Neural cell (in vitro differentiated cells): ENCODE measurements around the gene IFT172. TPM values are rescaled to one million over a fixed set of nuclear protein-coding genes. Genes with fewer than 3 reads are reported as not detected.
A peak's percentile ranks its signal among the peaks of the same experiment; 100 is the strongest.

Experiments
- H2AFZ ChIP-seq: fragments of 200-600, 300-800 bp; sonication (generic), shearing (Covaris generic); 2 replicates; pipeline ENCODE4 v1.6.0; 2014; ENCODE audit warnings: low read depth, mild to moderate bottlenecking, antibody characterized with exemption, low read length, moderate library complexity
- H3F3A ChIP-seq: fragments of 200-600 bp; shearing (Covaris generic); 2 replicates; pipeline ENCODE4 v1.6.1; 2016; ENCODE audit warnings: mild to moderate bottlenecking, moderate library complexity, mixed read lengths, antibody characterized with exemption, low read length; ENCODE audit not compliant: insufficient read depth, poor library complexity, severe bottlenecking
- H3K27ac ChIP-seq: fragments of 200-600, 300-800 bp; sonication (generic), shearing (Covaris generic); 2 replicates; pipeline ENCODE4 v1.5.1; 2014; ENCODE audit warnings: mild to moderate bottlenecking, low read length, moderate library complexity
- H3K27me3 ChIP-seq: fragments of 300-800, 200-600 bp; sonication (generic), shearing (Covaris generic); 2 replicates; pipeline ENCODE4 v1.6.0; 2014; ENCODE audit warnings: mild to moderate bottlenecking, low read depth, low read length, moderate library complexity; ENCODE audit not compliant: insufficient read depth
- H3K36me3 ChIP-seq: fragments of 300-800, 200-600 bp; sonication (generic), shearing (Covaris generic); 2 replicates; pipeline ENCODE4 v1.5.1; 2014; ENCODE audit warnings: mild to moderate bottlenecking, antibody characterized with exemption, low read length, moderate library complexity; ENCODE audit not compliant: insufficient read depth
- H3K4me2 ChIP-seq: fragments of 300-800, 200-600 bp; sonication (generic), shearing (Covaris generic); 2 replicates; pipeline ENCODE4 v1.6.0; 2014; ENCODE audit warnings: mild to moderate bottlenecking, low read length
- H3K4me3 ChIP-seq: fragments of 300-800, 200-600 bp; sonication (generic), shearing (Covaris generic); 2 replicates; pipeline ENCODE4 v1.5.1; 2014; ENCODE audit warnings: mild to moderate bottlenecking, low read length, moderate library complexity
- H3K79me2 ChIP-seq: fragments of 200-600 bp; shearing (Covaris generic); replicated peaks from 2 replicates; pipeline ENCODE4 v1.6.0; 2014; ENCODE audit warnings: mild to moderate bottlenecking, low read length, moderate library complexity; ENCODE audit not compliant: insufficient read depth
- H3K9ac ChIP-seq: fragments of 300-800, 200-600 bp; sonication (generic), shearing (Covaris generic); 2 replicates; pipeline ENCODE4 v1.6.1; 2016; ENCODE audit warnings: mild to moderate bottlenecking, low read length, mixed read lengths
- H3K9me2 ChIP-seq: fragments of 200-600 bp; shearing (Covaris generic); 2 replicates; pipeline ENCODE4 v1.6.1; 2016; ENCODE audit warnings: mild to moderate bottlenecking, low read length, mixed read lengths; ENCODE audit not compliant: insufficient read depth
- H3K9me3 ChIP-seq: fragments of 200-600, 300-800 bp; sonication (generic), shearing (Covaris generic); 2 replicates; pipeline ENCODE4 v1.6.1; 2016; ENCODE audit warnings: mild to moderate bottlenecking, mixed run types, low read length, moderate library complexity, mixed read lengths
- H4K20me1 ChIP-seq: fragments of 200-600 bp; shearing (Covaris generic); 2 replicates; pipeline ENCODE4 v1.6.1; 2016; ENCODE audit warnings: mild to moderate bottlenecking, mixed run types; ENCODE audit not compliant: insufficient read depth
- EP300 ChIP-seq: fragments of 450-650 bp; conservative IDR thresholded peaks from 2 replicates; pipeline ENCODE4 v1.6.1; 2014; ENCODE audit warnings: antibody characterized with exemption, mild to moderate bottlenecking, moderate library complexity; ENCODE audit not compliant: poor library complexity, severe bottlenecking
- EZH2 ChIP-seq: fragments of 200-600, 300-800 bp; shearing (Covaris generic), sonication (generic); IDR thresholded peaks from 2 replicates; pipeline ENCODE4 v1.6.1; 2014; ENCODE audit warnings: antibody characterized with exemption, low read length, borderline replicate concordance, mild to moderate bottlenecking; ENCODE audit not compliant: insufficient read depth, poor library complexity, severe bottlenecking
- MXI1 ChIP-seq: fragments of 450-650 bp; conservative IDR thresholded peaks from 2 replicates; pipeline ENCODE4 v1.6.1; 2014; ENCODE audit warnings: antibody characterized with exemption, mild to moderate bottlenecking; ENCODE audit not compliant: poor library complexity, severe bottlenecking
- POLR2AphosphoS5 ChIP-seq: IDR thresholded peaks from 2 replicates; pipeline ENCODE4 v1.6.1; 2012
- RAD21 ChIP-seq: fragments of 450-650 bp; conservative IDR thresholded peaks from 2 replicates; pipeline ENCODE4 v1.6.1; 2014; ENCODE audit warnings: antibody characterized with exemption, mild to moderate bottlenecking, moderate library complexity
- SMC3 ChIP-seq: fragments of 450-650 bp; conservative IDR thresholded peaks from 2 replicates; pipeline ENCODE4 v1.6.1; 2014; ENCODE audit warnings: antibody characterized with exemption, mild to moderate bottlenecking, moderate library complexity; ENCODE audit not compliant: poor library complexity
- TAF1 ChIP-seq: IDR thresholded peaks from 2 replicates; pipeline ENCODE4 v1.6.1; 2012; ENCODE audit warnings: low read depth
- polyA plus RNA-seq: library from polyadenylated mRNA; depleted of rRNA; stranded (reverse); fragments of >200 nt; gene quantifications from 2 replicates; pipeline ENCODE4 v1.2.3, GENCODE V29; 2014
- TF ChIP-seq, protein P1 (sequence below): fragments of 450-650 bp; IDR thresholded peaks from 2 replicates; pipeline ENCODE4 v1.5.1; 2014; ENCODE audit warnings: antibody characterized with exemption, mild to moderate bottlenecking, moderate library complexity; ENCODE audit not compliant: poor library complexity, severe bottlenecking
- TF ChIP-seq, protein P2 (sequence below): IDR thresholded peaks from 2 replicates; pipeline ENCODE4 v1.6.1; 2012; ENCODE audit warnings: borderline replicate concordance

Gene IFT172
- polyA plus RNA-seq, 1 donor from 2014 or later = 26.9 TPM

DNA sequence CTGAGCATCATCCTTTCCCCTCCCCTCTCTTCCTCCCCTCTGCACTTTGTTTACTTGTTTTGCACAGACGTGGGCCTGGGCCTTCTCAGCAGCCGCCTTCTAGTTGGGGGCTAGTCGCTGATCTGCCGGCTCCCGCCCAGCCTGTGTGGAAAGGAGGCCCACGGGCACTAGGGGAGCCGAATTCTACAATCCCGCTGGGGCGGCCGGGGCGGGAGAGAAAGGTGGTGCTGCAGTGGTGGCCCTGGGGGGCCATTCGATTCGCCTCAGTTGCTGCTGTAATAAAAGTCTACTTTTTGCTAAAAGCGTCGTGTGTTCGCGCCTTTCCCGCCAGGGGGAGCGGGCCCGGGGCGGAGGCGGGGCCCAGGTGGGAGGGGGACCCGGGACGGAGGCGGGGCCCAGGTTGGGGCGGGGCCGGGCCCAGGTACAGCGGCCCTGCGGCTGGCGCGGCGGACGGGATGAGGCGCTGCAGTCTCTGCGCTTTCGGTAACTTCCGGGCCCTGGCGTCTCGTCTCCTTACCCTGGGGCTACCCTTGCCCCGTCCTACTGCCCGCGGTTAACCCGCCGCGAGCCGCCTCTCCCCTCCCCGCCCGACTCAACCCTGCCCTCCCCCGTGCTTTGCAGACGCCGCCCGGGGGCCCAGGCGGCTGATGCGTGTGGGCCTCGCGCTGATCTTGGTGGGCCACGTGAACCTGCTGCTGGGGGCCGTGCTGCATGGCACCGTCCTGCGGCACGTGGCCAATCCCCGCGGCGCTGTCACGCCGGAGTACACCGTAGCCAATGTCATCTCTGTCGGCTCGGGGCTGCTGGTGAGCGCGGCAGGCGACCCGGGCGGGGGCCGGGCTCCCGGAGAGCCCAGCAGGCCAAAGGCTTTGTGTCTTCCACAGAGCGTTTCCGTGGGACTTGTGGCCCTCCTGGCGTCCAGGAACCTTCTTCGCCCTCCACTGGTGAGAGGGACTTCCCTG lies 47.3 kb downstream of the IFT172 start, which contains the start of gene KRTCAP3:
Gene KRTCAP3 (plus strand): TSS at position 424 of the 962 bp plus-strand sequence. CDS start 32 bp downstream, at position 456.
- no peaks in the 10 kb centered on the region for H3K36me3 ChIP-seq
- H3K9me3 ChIP-seq = no peaks in the 10 kb centered on the region
- TF ChIP-seq TAF1 (no peak), SMC3 (no peak), MXI1 (peak; percentile 24)
- no peaks in the 10 kb centered on the region for H3K9me2 ChIP-seq
- no peak within 1 kb of the TSS for H3K27ac ChIP-seq
- no peaks in the 10 kb centered on the region for H3K27me3 ChIP-seq
- no peak within 1 kb of the TSS for H3K9ac ChIP-seq
- H3K4me2 ChIP-seq = no peak within 1 kb of the TSS
- no peaks in the 10 kb centered on the region for H3F3A ChIP-seq
- H3K4me3 ChIP-seq = no peak within 1 kb of the TSS
- no peaks in the 10 kb centered on the region for H3K79me2 ChIP-seq
- H4K20me1 ChIP-seq = no peaks in the 10 kb centered on the region
- no peak within 1 kb of the TSS for H2AFZ ChIP-seq

DNA sequence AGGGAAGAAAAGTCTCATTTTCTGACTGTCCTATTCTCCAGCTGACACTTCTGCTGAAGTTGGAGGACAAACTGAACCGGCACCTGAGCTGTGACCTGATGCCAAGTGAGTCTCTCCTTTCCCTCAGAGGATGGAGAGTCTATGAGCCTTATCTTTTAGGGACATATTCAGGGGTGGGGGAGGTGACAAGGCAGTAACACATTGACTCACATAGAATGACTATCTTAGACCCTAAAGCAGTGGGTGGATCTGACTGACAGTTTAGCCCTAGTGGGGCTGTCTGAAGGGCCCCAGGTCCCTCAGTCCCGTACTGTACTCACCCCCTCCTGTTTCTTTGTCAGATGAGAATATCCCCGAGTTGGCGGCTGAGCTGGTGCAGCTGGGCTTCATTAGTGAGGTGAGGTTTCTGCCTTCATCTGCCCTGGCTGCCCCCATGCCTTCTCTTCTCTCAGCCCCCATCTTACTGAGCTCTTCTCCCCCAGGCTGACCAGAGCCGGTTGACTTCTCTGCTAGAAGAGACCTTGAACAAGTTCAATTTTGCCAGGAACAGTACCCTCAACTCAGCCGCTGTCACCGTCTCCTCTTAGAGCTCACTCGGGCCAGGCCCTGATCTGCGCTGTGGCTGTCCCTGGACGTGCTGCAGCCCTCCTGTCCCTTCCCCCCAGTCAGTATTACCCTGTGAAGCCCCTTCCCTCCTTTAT lies 48.2 kb downstream of the IFT172 start:
- Histone ChIP-seq H3K4me3 (no peak overlapping the region), H3K9ac (no peak overlapping the region), H3K4me2 (no peak overlapping the region), H3K9me3 (no peaks in the 10 kb centered on the region), H3K79me2 (no peaks in the 10 kb centered on the region), H3K9me2 (no peaks in the 10 kb centered on the region), H2AFZ (no peak overlapping the region), H3K27me3 (no peaks in the 10 kb centered on the region), H3K27ac (no peak overlapping the region), H3K36me3 (no peaks in the 10 kb centered on the region), H3F3A (no peaks in the 10 kb centered on the region), H4K20me1 (no peaks in the 10 kb centered on the region)
- TF ChIP-seq EP300 (no peak), POLR2AphosphoS5 (no peak), RAD21 (no peak), TAF1 (no peak), MXI1 (no peak), EZH2 (no peak), SMC3 (no peak)
- TF ChIP-seq, protein P1, sequence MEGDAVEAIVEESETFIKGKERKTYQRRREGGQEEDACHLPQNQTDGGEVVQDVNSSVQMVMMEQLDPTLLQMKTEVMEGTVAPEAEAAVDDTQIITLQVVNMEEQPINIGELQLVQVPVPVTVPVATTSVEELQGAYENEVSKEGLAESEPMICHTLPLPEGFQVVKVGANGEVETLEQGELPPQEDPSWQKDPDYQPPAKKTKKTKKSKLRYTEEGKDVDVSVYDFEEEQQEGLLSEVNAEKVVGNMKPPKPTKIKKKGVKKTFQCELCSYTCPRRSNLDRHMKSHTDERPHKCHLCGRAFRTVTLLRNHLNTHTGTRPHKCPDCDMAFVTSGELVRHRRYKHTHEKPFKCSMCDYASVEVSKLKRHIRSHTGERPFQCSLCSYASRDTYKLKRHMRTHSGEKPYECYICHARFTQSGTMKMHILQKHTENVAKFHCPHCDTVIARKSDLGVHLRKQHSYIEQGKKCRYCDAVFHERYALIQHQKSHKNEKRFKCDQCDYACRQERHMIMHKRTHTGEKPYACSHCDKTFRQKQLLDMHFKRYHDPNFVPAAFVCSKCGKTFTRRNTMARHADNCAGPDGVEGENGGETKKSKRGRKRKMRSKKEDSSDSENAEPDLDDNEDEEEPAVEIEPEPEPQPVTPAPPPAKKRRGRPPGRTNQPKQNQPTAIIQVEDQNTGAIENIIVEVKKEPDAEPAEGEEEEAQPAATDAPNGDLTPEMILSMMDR = no peak
- TF ChIP-seq, protein P2, sequence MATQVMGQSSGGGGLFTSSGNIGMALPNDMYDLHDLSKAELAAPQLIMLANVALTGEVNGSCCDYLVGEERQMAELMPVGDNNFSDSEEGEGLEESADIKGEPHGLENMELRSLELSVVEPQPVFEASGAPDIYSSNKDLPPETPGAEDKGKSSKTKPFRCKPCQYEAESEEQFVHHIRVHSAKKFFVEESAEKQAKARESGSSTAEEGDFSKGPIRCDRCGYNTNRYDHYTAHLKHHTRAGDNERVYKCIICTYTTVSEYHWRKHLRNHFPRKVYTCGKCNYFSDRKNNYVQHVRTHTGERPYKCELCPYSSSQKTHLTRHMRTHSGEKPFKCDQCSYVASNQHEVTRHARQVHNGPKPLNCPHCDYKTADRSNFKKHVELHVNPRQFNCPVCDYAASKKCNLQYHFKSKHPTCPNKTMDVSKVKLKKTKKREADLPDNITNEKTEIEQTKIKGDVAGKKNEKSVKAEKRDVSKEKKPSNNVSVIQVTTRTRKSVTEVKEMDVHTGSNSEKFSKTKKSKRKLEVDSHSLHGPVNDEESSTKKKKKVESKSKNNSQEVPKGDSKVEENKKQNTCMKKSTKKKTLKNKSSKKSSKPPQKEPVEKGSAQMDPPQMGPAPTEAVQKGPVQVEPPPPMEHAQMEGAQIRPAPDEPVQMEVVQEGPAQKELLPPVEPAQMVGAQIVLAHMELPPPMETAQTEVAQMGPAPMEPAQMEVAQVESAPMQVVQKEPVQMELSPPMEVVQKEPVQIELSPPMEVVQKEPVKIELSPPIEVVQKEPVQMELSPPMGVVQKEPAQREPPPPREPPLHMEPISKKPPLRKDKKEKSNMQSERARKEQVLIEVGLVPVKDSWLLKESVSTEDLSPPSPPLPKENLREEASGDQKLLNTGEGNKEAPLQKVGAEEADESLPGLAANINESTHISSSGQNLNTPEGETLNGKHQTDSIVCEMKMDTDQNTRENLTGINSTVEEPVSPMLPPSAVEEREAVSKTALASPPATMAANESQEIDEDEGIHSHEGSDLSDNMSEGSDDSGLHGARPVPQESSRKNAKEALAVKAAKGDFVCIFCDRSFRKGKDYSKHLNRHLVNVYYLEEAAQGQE = no peak
